HG03520 (cell line): ENCODE results near the gene COL28A1.

Source experiments
- ATAC-seq: cut with Tn5 transposase; IDR thresholded peaks from one replicate; pipeline ENCODE4 v1.9.1; 2021; ENCODE audit warnings: mild to moderate bottlenecking, moderate library complexity; ENCODE audit not compliant: unreplicated experiment

The COL28A1 gene

DNA sequence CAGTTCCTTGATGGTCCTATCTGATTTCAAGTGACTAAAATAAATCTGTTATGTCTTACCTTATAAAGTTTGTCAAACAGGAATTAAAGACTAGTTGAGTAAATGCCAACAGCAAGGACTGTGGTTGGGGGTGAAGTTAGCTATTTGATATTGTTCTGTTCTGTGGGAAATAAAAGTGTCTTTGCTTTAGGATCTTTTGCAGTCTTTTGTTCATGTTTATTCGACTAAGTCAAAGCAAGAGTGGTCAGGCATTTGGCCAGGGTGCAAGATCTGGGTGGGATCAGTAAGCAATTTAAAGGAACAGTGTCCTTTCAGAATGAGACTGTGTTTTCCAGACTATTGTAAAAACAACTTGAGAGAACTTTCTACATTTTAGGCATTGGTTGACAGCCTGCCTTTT is at the start of gene COL28A1:
Gene COL28A1 (minus strand): TSS at position 183 of the 400 bp plus-strand sequence. CDS start 2,998 bp downstream, outside the sequence.
- no peak for ATAC-seq

DNA sequence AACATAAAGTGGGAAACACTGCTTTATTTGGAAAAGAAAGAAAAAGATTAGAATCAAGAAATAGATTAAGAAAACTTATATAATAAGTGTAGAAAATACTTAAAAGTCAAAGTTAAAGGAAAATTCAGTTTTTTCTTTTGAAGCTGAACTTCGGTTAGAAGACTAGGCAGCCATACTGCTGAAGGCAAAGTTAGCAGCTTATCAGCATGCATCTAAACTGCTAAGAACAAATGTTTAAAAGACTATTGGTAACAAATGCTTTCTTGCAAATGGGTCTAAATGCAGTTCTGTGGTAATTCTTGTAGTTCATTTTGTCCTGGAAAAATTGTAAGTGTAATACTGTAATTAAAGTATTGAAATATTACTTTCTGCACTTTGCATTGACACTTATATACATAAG is 49.0 kb upstream of the COL28A1 start:
- no peak for ATAC-seq

DNA sequence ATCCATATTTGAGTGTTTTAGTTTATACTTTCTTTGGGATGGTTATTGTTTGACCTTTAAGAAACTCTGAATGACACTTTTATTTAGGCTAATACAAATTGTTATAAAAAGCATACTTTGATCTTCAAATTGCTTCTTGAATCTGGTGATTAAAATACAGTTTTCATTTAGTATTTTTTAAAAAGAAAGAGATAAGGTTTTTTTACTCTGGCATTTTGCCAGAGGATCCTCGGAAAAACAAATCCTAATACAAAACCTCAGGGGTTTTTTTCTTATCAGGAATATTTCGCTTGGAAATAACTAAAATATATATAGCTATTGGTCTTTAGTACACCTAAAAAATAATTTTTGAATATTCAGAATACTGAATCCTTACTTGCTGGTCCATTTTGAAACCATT is 48.1 kb upstream of the COL28A1 start:
- no peak for ATAC-seq

DNA sequence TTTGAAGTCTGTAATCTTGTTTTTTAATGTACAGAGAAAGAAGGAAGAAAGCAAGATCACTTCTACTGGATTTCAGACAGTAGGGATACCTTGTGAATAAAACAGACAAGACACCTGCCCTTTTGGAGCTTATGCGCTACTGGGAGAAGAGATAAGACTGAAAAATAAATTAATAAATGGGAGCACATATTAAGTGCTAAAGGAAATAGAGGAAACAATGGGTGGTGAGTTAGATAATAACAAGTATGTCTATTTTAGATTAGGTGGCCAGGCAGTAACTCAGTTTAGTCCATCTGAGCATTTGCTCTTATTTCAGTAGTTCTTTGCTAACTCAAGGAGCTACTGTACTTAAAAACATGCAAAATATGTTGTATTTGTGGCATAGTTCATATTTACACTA is 46.9 kb upstream of the COL28A1 start:
- ATAC-seq: no peak

DNA sequence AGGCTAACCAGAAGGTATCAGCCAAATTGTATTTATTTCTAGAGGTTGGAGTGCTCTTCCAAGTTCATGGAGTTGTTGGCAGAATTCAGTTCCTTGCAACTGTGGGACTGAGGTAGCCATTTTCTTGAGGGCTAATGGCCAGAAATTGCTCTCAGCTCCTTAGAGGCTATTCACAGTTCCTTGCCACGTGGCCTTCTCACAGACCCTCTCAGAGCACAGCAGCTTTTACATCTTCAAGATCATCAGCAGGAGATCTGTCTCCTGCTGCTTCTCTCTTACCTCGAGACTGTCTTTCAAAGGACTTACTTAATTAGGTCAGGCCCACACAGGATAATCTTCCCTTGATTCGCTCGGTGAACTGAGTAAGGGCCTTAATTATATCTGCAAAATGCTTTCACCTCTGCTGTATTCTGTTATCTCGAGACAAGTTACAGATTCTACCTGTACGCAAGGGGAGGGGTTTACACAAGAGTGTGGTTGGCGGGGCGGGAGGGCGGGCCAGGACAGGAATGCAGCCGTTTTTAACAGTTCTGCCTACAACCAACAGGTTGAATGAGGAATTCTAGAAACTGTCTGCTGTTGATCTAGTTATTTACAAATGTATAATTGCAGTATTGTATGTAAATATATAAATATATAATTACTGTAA is 46.0 kb upstream of the COL28A1 start:
- ATAC-seq: no peak

DNA sequence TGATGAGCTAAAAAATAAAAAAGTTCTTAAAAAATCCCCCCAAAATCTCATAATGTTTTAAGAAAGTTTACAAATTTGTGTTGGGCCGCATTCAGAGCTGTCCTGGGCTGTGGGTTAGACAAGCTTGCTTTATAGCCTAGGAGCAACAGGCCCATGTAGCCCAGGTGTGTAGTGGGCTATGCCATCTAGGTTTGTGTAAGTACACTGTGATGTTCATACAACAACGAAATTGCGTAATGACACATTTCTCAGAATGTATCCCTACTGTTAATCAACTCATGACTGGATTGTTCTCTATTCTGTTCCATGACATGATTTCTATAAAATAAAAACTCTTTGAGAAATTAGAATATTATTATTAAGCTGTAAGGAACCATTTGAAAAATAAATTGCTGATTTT is 44.0 kb upstream of the COL28A1 start:
- no peak for ATAC-seq

DNA sequence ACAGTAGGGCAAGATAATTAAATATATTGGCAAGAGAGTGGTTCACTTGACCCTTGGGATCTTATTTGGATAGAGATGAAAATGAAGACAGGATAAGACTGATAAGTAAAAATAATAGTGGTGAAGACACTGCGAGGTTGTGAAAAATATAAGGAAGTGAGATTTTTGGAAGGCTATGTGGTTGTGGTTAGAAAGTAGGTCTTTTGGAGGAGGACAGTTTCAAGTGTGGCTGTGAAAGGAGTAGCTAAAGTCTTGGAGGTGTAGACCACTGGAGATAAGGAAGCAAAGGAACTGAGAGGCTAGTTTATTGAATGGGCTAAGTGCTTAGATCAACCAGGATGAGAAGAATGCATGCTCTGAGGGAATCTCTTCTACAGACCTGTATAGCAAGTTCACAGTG is 42.2 kb upstream of the COL28A1 start:
- ATAC-seq: peak; percentile 74

DNA sequence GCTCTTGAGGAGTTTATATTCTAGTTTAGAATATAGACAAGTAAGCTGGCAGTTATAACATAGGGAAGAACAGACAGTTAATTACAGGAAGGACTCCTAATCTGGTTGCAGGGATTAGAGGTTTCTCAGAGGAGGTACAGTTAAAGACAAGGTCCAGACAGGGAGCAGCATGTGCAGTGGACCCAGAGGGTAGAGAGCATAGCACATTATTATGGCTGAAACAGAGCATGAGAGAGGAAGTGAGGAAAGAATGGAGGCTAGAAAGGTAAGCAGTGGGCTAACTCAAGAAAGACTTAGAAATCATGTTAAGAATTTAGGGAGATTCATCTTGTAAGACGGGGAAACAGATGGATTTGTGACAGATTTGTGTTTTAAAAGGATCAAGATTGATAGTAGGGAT is 40.7 kb upstream of the COL28A1 start:
- ATAC-seq: no peak

DNA sequence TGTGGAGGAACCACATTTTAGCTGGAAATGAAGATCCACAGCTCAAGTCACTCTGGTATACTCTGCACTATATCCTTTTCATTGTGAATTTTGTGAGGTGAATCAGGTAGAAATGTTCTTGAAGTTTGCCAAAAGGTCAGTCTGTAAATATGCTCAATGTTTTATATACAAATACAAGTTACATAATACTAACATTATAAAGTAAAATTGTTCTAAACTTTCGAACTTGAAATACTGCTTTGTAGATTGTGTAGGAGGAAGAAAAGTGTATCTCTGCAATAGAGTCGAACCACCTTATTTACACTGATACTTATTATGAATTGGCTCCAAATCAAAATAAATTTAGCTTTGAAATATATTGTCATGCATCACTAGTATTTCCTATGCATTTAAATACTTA is 38.0 kb upstream of the COL28A1 start:
- ATAC-seq: no peak

DNA sequence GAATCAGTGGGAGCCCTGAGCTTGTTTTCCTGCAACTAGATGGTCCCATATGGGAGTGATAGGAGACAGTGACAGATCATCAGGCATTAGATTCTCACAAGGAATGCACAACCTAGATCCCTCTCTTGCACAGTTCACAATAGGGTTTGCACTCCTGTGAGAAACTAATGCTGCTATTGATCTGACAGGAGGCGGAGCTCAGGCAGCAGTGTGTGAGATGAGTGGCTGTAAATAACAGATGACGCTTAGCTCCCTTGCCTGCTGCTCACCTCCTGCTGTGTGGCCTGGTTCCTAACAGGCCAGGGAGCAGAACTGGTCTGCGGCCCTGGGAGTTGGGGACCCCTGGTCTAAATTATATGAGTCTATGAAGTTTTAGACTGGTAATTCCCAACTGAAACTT is 34.9 kb upstream of the COL28A1 start:
- no peak for ATAC-seq

DNA sequence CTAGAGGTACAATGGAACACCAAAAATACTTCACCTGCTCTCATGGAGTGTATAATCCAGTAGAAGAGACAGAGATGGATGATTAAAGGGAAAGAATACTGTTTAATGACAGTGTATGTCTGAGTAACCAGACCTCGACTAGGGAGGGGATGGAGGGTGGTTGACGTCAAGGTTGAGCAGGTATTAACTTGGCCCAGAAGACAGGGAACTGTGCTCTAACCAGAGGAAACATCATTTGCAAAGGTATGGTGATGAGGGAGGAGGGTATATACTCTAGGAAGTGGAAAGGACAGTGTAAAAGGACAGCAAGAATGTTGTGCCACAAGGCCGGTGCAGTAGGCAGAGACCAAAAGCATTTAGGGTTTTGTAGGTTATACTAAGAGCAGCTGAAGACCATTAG is 33.9 kb upstream of the COL28A1 start:
- no peak for ATAC-seq

DNA sequence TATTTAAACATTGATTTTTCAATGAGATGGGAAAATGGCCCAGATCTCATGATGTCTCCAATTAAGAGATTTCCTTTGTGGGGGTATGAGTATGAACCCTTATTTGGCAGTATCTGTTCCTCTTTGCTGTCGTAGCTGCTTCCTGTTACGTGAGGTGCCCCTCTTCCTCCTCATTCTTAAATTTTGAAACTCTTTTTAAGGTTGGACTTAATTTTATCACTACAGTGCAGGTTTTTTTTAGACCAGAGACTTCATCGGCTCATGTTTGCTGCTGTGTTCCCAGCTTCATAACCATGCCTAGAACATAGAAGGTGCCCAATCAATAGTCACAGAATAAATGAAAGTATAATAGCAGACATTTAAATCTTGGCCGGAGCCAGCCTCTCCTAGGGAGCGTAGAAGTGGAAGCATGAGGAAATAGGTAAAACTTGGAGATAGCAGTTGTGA is 33.4 kb upstream of the COL28A1 start:
- peak; percentile 47 for ATAC-seq

DNA sequence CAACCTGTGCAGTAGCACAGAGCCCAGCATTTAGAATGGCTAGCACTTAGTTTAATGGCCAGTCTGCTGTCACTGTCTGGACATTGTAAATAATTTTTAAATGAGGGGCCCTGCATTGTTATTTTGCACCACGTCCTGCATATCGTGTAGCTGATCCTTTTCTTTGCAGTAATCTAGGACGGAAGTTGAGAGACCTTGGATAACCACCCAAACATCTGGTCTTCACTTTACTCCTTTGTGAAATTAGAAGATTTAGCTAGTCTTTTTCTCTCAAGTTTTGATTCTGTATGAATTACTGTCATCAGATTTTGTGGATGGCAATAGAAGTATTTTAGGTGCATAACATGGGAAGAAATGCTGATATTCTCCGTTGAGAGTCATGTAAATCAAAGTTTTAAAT is 32.9 kb upstream of the COL28A1 start:
- ATAC-seq: no peak

DNA sequence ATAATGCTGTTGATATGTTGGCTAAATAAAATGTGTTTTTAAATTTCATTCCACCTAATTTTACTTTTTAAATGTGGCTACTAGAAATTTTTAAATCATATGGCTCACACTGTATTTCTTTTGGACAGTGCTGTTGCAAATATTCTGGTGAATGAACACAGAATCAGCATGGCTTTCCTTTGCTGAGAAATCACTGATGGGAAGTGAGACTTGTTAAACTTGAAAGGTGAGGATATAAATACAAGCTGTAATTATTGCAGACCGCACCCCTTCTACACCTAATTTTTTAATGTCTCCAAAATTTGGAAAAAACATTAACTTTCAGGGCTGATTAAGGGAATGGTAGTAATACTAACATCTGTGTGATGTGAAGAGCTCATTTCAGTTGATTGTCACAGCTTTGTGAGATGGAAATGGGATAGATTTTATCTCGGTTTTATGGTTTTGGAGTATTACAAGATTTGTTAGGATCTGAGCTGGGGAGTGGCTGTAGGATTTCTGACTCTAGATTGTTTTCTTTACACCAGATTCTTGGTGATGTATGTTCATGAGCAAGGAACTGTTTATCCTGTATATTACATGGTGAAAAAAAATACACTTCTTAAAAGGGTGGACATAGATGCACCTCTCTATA is 32.3 kb upstream of the COL28A1 start:
- no peak for ATAC-seq

DNA sequence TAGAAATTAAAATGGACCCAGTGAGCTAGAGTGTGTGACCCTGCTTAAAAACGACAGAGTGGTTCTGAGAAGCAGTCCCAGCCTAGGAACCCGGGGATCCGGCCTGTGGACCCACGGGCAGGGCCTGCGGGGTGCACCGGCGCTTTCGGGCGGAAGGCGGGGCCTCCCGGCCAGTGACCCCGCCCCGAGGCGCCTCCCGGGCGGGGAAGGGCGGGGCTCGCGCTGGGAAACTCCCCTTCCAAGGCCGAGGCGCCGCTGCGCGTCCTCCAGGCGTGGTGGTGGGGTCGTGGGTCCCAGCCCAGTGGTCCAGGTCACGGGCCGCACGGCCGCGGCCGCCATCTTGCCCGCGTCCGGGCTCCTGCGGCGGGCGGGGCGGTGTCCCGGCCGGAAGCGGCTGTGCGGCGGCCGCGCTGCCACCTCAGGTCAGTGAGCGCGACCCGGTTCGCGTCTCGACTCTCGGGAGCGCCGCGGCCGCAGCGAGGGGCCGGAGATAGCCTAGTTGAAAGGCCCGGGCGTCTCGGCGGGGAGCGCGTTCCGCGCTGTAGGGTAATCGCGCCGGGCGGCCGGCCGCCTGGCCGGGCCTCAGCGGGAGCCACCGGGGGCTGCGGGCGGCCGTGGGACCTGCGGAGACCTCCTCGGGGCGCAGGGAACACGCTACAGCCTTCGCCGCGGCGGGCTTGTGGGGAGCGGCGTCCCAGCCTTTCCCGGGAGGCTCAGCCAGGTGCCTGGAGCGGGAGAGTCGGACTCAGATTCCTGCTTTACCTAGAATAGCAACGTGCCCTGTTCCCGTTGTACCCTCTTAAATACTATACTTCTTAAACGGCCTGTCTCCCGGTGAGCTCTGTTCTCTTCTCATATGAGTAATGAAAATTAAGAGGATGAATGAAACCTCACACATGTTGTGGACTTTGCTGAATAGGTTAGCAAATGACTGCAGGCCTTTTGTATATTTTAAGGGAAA is 31.3 kb upstream of the COL28A1 start, which contains the start of gene MIOS:
Gene MIOS (plus strand): TSS at position 234 of the 961 bp plus-strand sequence. CDS start 5,592 bp downstream, outside the sequence.
- ATAC-seq: peak; percentile 64

DNA sequence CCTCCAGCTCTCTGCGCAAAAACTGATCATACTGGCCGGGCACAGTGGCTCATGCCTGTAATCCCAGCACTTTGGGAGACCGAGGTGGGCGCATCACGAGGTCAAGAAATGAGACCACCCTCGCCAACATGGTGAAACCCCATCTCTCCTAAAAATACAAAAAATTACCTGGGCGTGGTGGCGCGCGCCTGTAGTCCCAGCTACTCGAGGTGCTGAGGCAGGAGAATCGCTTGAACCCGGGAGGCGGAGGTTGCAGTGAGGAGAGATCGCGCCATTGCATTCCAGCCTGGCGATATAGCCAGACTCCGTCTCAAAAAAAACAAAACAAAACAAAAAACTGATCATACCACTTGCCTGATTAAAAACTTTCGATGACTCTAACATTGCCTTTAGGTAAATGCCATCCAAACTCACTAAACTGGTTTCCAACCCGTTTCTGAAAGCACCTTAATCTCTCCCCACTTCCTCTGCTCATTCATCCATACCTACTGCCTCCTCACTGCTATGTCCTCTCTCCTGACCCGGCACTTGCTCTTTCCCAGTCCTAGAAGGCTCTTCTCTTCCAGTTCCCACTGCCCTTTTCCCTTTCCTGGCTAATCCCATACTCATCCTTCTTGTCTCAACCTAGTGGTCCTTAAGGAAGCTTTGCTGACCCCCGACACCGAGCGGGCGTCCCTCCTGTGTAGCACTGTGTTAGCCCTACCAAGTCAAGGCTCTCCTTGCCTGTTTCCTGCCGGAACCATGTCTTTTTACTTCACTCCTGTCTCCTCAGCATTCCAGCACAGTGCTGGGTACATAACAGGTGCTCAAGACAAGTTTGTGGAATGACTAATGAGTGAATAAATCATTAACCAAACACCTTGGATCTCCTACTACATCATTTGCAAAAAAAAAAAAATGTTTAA is 30.3 kb upstream of the COL28A1 start:
- peak; percentile 8 for ATAC-seq

DNA sequence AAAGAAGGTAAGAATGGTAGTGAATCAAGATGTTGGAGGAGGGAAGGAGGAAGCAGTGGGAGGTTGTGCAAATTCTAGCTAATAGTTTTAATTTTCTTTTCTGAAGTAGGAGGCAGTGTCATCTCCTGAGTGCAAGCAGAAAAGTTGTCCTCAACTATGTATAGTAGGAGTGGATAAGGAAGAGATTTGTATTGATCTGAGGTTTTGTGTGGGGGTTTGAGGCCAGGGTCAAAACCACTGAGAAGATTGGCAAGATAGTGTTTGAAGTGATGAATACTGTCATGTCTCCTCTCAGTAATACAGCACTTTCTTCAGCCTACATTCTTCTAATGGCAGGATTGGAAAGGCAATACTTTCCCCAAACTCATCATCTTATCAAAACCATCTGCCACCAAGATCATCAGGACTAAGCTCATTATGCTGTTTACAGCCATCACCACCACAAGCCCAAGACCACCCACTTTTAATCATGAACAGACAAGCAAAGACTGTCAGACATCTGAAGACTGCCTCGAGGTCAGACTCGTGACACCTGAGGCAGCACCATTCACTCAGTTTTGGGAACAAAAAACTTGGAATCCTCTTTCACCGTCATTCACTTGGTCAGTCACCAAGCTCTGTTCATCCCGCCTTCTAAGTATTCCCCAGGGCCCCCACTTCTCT is 29.5 kb upstream of the COL28A1 start:
- ATAC-seq: no peak

DNA sequence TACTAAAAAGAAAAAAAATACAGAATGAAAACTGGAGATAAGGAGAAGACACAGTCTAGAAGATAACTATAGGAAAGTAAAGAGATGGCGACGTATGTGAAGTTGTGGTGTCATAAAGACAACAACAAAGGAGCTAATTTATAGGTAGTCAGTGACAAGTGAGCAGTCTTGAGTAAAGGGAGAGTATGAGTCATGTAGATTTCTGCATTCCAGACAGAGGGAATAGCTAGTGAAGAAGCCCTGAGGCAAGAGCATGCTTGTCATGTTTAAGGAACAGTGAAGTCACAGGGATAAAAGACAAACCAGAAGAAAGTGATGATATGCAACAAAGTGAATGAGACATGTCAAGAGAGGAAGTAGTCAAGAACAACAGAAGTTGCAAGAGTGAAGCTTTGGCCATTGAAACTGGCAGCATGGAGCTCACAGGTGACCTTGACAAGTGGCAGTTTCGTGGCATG is 28.7 kb upstream of the COL28A1 start:
- no peak for ATAC-seq

DNA sequence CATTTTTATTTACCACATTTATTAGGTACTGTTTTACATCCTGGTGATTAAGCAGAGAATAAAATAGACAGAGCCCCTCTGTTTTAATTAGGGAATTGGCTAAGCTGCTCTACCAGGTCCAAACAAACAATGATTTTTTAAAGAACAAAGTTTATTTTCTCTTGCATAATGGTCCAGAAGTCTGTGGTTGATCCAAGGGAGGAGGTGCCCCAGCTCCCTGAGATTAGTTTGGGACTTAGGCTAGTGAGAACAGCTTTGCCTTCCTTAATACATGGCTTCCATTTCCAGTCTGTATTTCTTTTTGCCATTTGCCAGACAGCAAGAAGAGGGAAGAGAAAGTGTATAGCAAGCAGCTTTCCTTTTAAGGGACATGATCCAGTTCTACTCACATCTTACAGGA is 28.1 kb upstream of the COL28A1 start:
- ATAC-seq: no peak

DNA sequence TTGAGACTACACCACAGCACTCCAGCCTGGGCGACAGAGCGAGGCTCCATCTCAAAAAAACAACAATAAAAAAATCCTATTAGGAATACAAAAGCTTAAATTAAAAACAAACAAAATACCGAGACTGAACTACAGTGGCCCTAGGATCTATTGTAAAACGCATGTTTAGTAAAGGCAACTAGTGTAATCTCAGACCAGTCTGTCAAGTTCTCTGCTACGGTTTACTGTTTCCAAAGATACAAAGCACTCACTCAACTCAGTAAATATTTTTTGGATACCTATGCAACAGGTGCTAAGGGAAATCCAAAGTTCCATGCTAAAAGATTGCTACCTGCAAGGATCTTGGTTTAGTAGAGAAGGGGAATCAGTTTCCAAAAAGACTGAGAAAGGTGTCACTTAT is 27.6 kb upstream of the COL28A1 start:
- no peak for ATAC-seq
